ENCODE data around the gene ANGPT4.

DNA sequence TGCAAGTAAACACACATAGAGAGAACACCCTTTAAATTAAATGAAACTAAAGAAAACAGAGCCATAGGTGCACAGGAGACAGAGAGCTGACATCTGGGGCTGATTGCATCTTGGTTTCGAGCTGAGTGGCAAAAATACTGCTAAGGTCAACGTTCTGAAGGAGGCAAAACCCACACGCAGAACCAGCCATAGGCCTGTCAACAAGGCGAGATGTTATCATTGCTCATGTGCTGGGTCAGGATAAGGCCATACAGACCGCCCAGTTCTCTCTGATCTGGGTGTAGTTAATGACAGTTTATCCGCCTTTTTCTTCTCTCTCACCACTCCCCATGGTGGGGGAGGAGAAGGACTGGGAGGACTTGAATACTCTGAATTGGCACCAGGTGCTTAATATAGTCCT, 87.1 kb downstream of the ANGPT4 start:
- no peak for TF ChIP-seq POLR2A (IDR thresholded peaks at IDR 0.05)
- no peak for TF ChIP-seq CTCF (IDR thresholded peaks at IDR 0.05)

Measured in tibial nerve (tissue), 3 donors.